Endodermal cell (in vitro differentiated cells): Measurements from ENCODE around the gene ABCA2. TPM values are rescaled to one million over a fixed set of nuclear protein-coding genes. Genes with fewer than 3 reads are reported as not detected.

ENCODE experiments used
- DNase-seq: peaks from one replicate; pipeline ENCODE4 v3.0.0-alpha.2; 2017
- H3K27ac ChIP-seq: 2 replicates; pipeline ENCODE4 v1.5.1; 2013; ENCODE audit warnings: mild to moderate bottlenecking, low read depth, low read length, moderate library complexity
- H3K27me3 ChIP-seq: 2 replicates; pipeline ENCODE4 v1.6.1; 2013; ENCODE audit warnings: mild to moderate bottlenecking, low read length, moderate library complexity; ENCODE audit not compliant: insufficient read depth, control insufficient read depth, poor library complexity, severe bottlenecking
- H3K36me3 ChIP-seq: 2 replicates; pipeline ENCODE4 v1.7.0; 2013; ENCODE audit warnings: mild to moderate bottlenecking, low read length, moderate library complexity; ENCODE audit not compliant: control insufficient read depth, insufficient read depth
- H3K4me1 ChIP-seq: one replicate; pipeline ENCODE4 v1.7.0; 2013; ENCODE audit warnings: low read length; ENCODE audit not compliant: control insufficient read depth, insufficient read depth
- H3K4me3 ChIP-seq: 2 replicates; pipeline ENCODE4 v1.5.1; 2013; ENCODE audit warnings: mild to moderate bottlenecking, low read length, moderate library complexity
- H3K9ac ChIP-seq: 2 replicates; pipeline ENCODE4 v1.6.1; 2013; ENCODE audit warnings: mild to moderate bottlenecking, low read length, moderate library complexity; ENCODE audit not compliant: poor library complexity, severe bottlenecking; ENCODE audit errors: extremely low read depth
- H3K9me3 ChIP-seq: 2 replicates; pipeline ENCODE4 v1.6.1; 2013; ENCODE audit warnings: mild to moderate bottlenecking, low read length, moderate library complexity; ENCODE audit not compliant: control insufficient read depth
- H3K27ac Mint-ChIP-seq: 2 replicates; pipeline ENCODE4 v1.8.0; 2020; ENCODE audit warnings: mixed read lengths
- H3K27me3 Mint-ChIP-seq: 2 replicates; pipeline ENCODE4 v1.8.0; 2021; ENCODE audit warnings: mild to moderate bottlenecking, mixed read lengths; ENCODE audit not compliant: insufficient read depth
- H3K36me3 Mint-ChIP-seq: 2 replicates; pipeline ENCODE4 v1.8.0; 2020; ENCODE audit warnings: low read depth, mixed read lengths
- H3K4me1 Mint-ChIP-seq: 2 replicates; pipeline ENCODE4 v1.8.0; 2020; ENCODE audit warnings: mixed read lengths
- H3K4me3 Mint-ChIP-seq: 2 replicates; pipeline ENCODE4 v1.8.0; 2020; ENCODE audit warnings: mild to moderate bottlenecking, moderate library complexity, mixed read lengths
- H3K9me3 Mint-ChIP-seq: 2 replicates; pipeline ENCODE4 v1.8.0; 2020; ENCODE audit warnings: mild to moderate bottlenecking, mixed read lengths
- CTCF ChIP-seq: fragments of 200-600 bp; sonication (generic); conservative IDR thresholded peaks from 2 replicates; pipeline ENCODE4 v1.5.0; 2021; ENCODE audit warnings: antibody characterized with exemption, mild to moderate bottlenecking
- WGBS, 2 experiments: methylation state at CpG; one replicate each; pipeline versions ENCODE4 v1.1.5 to v1.1.7; 2013; ENCODE audit warnings: missing lambda C conversion rate in 2 of 2, mixed read lengths in 1 of 2; ENCODE audit not compliant: insufficient coverage in 1 of 2, insufficient read length in 1 of 2; 5-methylcytosine and 5-hydroxymethylcytosine counted together
- total RNA-seq, 2 donors: library from RNA; stranded (reverse); fragmentation: NEBNext Ultra II Directional in 1 of 2; extraction: Animal tissue kit (Norgen Biotek cat#: 25700) in 1 of 2; gene quantifications; 2 replicates in 1 of 2; 3 replicates in 1 of 2; pipeline ENCODE4 v1.2.1, GENCODE V29; 2021

The ABCA2 gene
- total RNA-seq, 2 donors from 2014 or later: 21.5 to 30.0 TPM

GRCh38 chr9:137009938-137010732 is 17.9 kb downstream of the ABCA2 start:
- no peak overlapping the region for H3K4me3 ChIP-seq
- no peak overlapping the region for H3K27ac ChIP-seq
- Mint-ChIP-seq H3K27me3 (no peaks in the 10 kb centered on the region), H3K4me3 (no peak overlapping the region), H3K36me3 (no peaks in the 10 kb centered on the region), H3K27ac (no peak overlapping the region), H3K9me3 (peaks cover 10% of the 10 kb centered on the region), H3K4me1 (no peaks in the 10 kb centered on the region)
- TF ChIP-seq CTCF: no peak
- H3K36me3 ChIP-seq: no peaks in the 10 kb centered on the region
- no peak for DNase-seq
- no peaks in the 10 kb centered on the region for H3K4me1 ChIP-seq
- 95 to 96% methylated on average over 25 to 49 of the region's 49 CpGs for WGBS, 2 experiments
- H3K9me3 ChIP-seq: no peaks in the 10 kb centered on the region
- no peaks in the 10 kb centered on the region for H3K27me3 ChIP-seq
- H3K9ac ChIP-seq: no peak overlapping the region

- H3K36me3 ChIP-seq: no peaks in the 10 kb centered on the region
- no peak overlapping the region for H3K27ac ChIP-seq
- no peak overlapping the region for H3K4me3 ChIP-seq
- WGBS, 2 experiments: 92 to 93% methylated on average over 2 to 18 of the region's 18 CpGs
- H3K4me1 ChIP-seq: no peaks in the 10 kb centered on the region
- H3K27me3 ChIP-seq: no peaks in the 10 kb centered on the region
- Mint-ChIP-seq H3K27me3 (peaks cover 3% of the 10 kb centered on the region), H3K4me3 (no peak overlapping the region), H3K9me3 (peaks cover 19% of the 10 kb centered on the region), H3K27ac (no peak overlapping the region), H3K36me3 (no peaks in the 10 kb centered on the region), H3K4me1 (no peaks in the 10 kb centered on the region)
- no peaks in the 10 kb centered on the region for H3K9me3 ChIP-seq
- no peak overlapping the region for H3K9ac ChIP-seq
- no peak for TF ChIP-seq CTCF
- DNase-seq: no peak
Measured at GRCh38 chr9:137009217-137009616, 18.8 kb downstream of the ABCA2 start.

DNA sequence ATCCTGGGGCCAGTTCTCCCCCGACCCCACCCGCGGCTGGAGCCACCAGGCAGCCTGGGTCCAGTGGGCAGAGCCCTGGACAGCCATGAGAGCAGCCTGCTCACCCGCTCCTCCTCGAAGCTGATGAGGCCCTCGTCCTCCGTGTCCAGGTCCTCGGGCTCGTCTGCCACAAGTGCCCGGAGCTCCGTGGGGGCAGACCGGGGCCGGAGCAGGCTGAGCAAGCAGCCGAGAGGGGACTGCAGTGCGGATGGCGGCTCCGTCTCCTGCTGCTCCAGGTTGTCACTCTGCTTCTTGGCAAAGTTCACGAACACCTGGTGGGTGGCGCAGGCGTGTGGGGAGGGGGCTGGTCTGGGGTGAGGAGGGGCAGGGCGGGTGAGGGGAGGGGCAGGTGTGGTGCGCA is 19.7 kb downstream of the ABCA2 start:
- WGBS, 2 experiments: 91 to 97% methylated on average over 11 to 22 of the region's 22 CpGs
- no peaks in the 10 kb centered on the region for H3K36me3 Mint-ChIP-seq
- no peaks in the 10 kb centered on the region for H3K4me1 ChIP-seq
- no peak for DNase-seq
- H3K36me3 ChIP-seq: no peaks in the 10 kb centered on the region
- H3K27me3 ChIP-seq: no peaks in the 10 kb centered on the region
- H3K9me3 ChIP-seq: no peaks in the 10 kb centered on the region
- H3K9me3 Mint-ChIP-seq: peaks cover 19% of the 10 kb centered on the region
- H3K27me3 Mint-ChIP-seq: peaks cover 3% of the 10 kb centered on the region
- H3K4me3 ChIP-seq: no peak overlapping the region
- H3K4me1 Mint-ChIP-seq: no peaks in the 10 kb centered on the region
- H3K4me3 Mint-ChIP-seq: no peak overlapping the region
- no peak overlapping the region for H3K9ac ChIP-seq
- H3K27ac Mint-ChIP-seq: no peak overlapping the region
- H3K27ac ChIP-seq: no peak overlapping the region
- TF ChIP-seq CTCF: no peak
